ENCODE results near the gene GUCA1C.

GRCh38 chr3:108953700-108954099 is at the start of gene GUCA1C:
- TF ChIP-seq POLR2AphosphoS5 (IDR thresholded peaks at IDR 0.05; ENCODE audit: low read depth, low read length) (no peak), POLR2A (IDR thresholded peaks at IDR 0.05; ENCODE audit: low read depth, low read length) (no peak), TAF1 (IDR thresholded peaks at IDR 0.05; ENCODE audit: low read depth, low read length) (no peak), POU2F2 (IDR thresholded peaks at IDR 0.05; ENCODE audit: low read depth, low read length) (no peak)
